ENCODE results near the gene GRIA4.

GRCh38 chr11:105648762-105649161 is 38.9 kb downstream of the GRIA4 start:
- TF ChIP-seq ATF2 (tag by site-specific recombination; IDR thresholded peaks at IDR 0.05; ENCODE audit: low read depth) (no peak), CTCF (tag by site-specific recombination; IDR thresholded peaks at IDR 0.05) (no peak), ZFP3 (tag by site-specific recombination; IDR thresholded peaks at IDR 0.05; ENCODE audit: low read depth) (no peak), ZNF223 (tag by site-specific recombination; IDR thresholded peaks at IDR 0.05) (no peak), ZNF24 (tag by site-specific recombination; IDR thresholded peaks at IDR 0.05) (no peak), PRDM10 (tag by site-specific recombination; IDR thresholded peaks at IDR 0.05) (no peak), ZNF354C (tag by site-specific recombination; IDR thresholded peaks at IDR 0.05; ENCODE audit: borderline replicate concordance, low read depth) (no peak)

Data from HEK293 (cell line).